Left colon (tissue), 2 donors: ENCODE results near the gene TAS1R2. TPM values are rescaled to one million over a fixed set of nuclear protein-coding genes. Genes with fewer than 3 reads are reported as not detected.

Source experiments
- ATAC-seq: fragments of 200-7000 bp; cut with Tn5 transposase; one replicate; pipeline ENCODE4 v1.9.1; 2020; ENCODE audit warnings: mild to moderate bottlenecking, moderate library complexity
- DNase-seq, 2 donors: peaks; one replicate each; pipeline ENCODE4 v3.0.0-alpha.2; 2020
- intact Hi-C, 2 donors: fragments of 100-400 bp; cut with DNase I in 1 of 2; cut with micrococcal nuclease in 1 of 2; formaldehyde crosslinking; loops; one replicate each; pipeline versions ENCODE4 v1.11.2 to v1.14.0; 2022; cut with DNase I, micrococcal nuclease
- microRNA-seq, 2 donors: library from miRNA; unstranded; fragments of <30 nt; microRNA quantifications; one replicate each; pipeline versions ENCODE4 v1.1.0 to v1.2.0, GENCODE V29; 2020
- total RNA-seq, 2 donors: library from RNA; stranded (reverse); fragmentation: NEBNext Ultra II Directional; extraction: Animal tissue kit (Norgen Biotek cat#: 25700); gene quantifications; one replicate each; pipeline ENCODE4 v1.2.1, GENCODE V29; 2021
- donor health status: DM: no; HTN: no; CAD: no.
- donor health status: DM: yes; HTN: yes; CAD: no.

Gene TAS1R2
- total RNA-seq, 2 donors from 2014 or later = not detected

DNA sequence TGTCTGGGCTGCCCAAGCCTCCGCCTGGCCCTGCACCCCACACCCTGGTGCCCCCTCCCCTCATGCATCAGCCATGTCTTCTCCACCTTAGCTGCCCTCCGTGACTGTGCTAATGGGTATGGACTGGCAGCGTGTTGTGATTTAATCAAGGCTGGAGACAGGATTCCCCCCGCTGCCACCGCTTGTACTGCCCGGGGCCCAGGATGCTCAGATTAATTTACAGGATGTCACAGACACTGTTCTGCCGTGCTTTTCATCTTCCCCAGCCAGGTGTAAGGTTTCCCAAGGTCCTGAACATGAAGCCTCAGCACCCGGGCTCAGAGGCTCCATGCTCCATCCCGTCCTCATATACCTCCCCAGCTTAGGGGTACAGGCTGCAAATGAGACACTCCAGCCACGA lies 66.3 kb downstream of the TAS1R2 start:
- ATAC-seq = no peak
- intact Hi-C loops = no loop called here
- DNase-seq = no peak

DNA sequence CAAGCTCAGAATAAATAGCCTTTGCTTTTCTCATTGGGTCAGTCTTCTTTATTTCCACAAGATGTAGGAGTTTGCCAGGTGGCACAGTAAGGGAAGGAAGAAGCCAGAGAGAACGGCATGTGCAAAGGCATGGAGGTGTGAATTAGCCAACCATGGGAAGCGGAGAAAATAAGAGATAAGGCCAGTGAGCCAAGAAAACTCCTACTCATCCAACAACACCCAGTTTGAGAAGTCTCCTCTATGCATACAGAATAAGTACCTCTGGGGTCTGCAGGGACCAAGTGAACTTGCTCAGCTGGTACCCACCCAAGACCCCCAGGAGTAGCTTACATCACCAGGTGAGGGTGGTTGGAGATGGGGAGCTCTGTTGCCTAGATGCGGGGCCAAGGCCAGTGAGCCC lies 66.7 kb downstream of the TAS1R2 start:
- DNase-seq (no peak), ATAC-seq (no peak)
- intact Hi-C loops = no loop called here

Small RNA genes within 50 kb of the gene (microRNA-seq; reads per million reads assigned to microRNA genes)
- 0 reads per million in 2 donors for gene MIR1290
- gene MIR4695 = 0 reads per million in 2 donors

Other genes with a start within 250 kb of the TAS1R2 start
- not detected for gene PAX7, start 228.8 kb downstream of the TAS1R2 start, total RNA-seq
- gene ALDH4A1, start 42.9 kb upstream of the TAS1R2 start, total RNA-seq = 1 to 10 TPM; 4.9 to 5.5 TPM
- gene IFFO2, start 97.0 kb upstream of the TAS1R2 start, total RNA-seq = 10 to 100 TPM in 1 of 2 donors, 1 to 10 TPM in 1; 5.4 to 14.7 TPM